ENCODE data around the gene VMP1.
"Not testable (repeated sequence)": the region's sequence is repeated elsewhere in the genome, so short reads cannot be mapped to it uniquely, and the experiment has no call there.

VMP1 gene

GRCh38 chr17:59756236-59756818, 48.9 kb downstream of the VMP1 start:
- no peak for DNase-seq

- DNase-seq = no peak
Measured at GRCh38 chr17:59757043-59757442, 49.6 kb downstream of the VMP1 start.

GRCh38 chr17:59757470-59757869, 50.0 kb downstream of the VMP1 start:
- DNase-seq = no peak

- no peak for DNase-seq
Measured at GRCh38 chr17:59757881-59758385, 50.5 kb downstream of the VMP1 start.

GRCh38 chr17:59758998-59759651, 51.7 kb downstream of the VMP1 start:
- not testable (repeated sequence) for DNase-seq

- DNase-seq = no peak
Measured at GRCh38 chr17:59760160-59760559, 52.7 kb downstream of the VMP1 start.

- no peak for DNase-seq
Measured at GRCh38 chr17:59761385-59762048, 54.1 kb downstream of the VMP1 start.

GRCh38 chr17:59762049-59762823, 54.8 kb downstream of the VMP1 start:
- DNase-seq = no peak

GRCh38 chr17:59762824-59763374, 55.4 kb downstream of the VMP1 start:
- DNase-seq = no peak

GRCh38 chr17:59763861-59764260, 56.4 kb downstream of the VMP1 start:
- no peak for DNase-seq

- DNase-seq = no peak
Measured at GRCh38 chr17:59764292-59764741, 56.9 kb downstream of the VMP1 start.

- no peak for DNase-seq
Measured at GRCh38 chr17:59765038-59765437, 57.6 kb downstream of the VMP1 start.

GRCh38 chr17:59766491-59766890, 59.0 kb downstream of the VMP1 start:
- no peak for DNase-seq

GRCh38 chr17:59767176-59767575, 59.7 kb downstream of the VMP1 start:
- no peak for DNase-seq

- DNase-seq = no peak
Measured at GRCh38 chr17:59769887-59770286, 62.4 kb downstream of the VMP1 start.

- DNase-seq = no peak
Measured at GRCh38 chr17:59771093-59771492, 63.6 kb downstream of the VMP1 start.

GRCh38 chr17:59775786-59776350, 68.4 kb downstream of the VMP1 start:
- DNase-seq = no peak

- DNase-seq = no peak
Measured at GRCh38 chr17:59776577-59776976, 69.1 kb downstream of the VMP1 start.

GRCh38 chr17:59777033-59777432, 69.6 kb downstream of the VMP1 start:
- DNase-seq = no peak

GRCh38 chr17:59778996-59779395, 71.5 kb downstream of the VMP1 start:
- DNase-seq = no peak

GRCh38 chr17:59779521-59779920, 72.1 kb downstream of the VMP1 start:
- DNase-seq = no peak

GRCh38 chr17:59780548-59780947, 73.1 kb downstream of the VMP1 start:
- not testable (repeated sequence) for DNase-seq

Data from SIG-M5 (cell line).